Kidney epithelial cell (primary cell): ENCODE data around the gene PRLR. TPM values are rescaled to one million over a fixed set of nuclear protein-coding genes. Genes with fewer than 3 reads are reported as not detected.
A peak's percentile ranks its signal among the peaks of the same experiment; 100 is the strongest.

Experiments used
- DNase-seq: peaks from one replicate; pipeline ENCODE4 v3.0.0-alpha.2; 2010; ENCODE audit warnings: low read depth
- H3K27me3 ChIP-seq: 2 replicates; pipeline ENCODE4 v1.6.0; 2011; ENCODE audit warnings: low read length; ENCODE audit not compliant: control insufficient read depth, insufficient read depth
- H3K36me3 ChIP-seq: 2 replicates; pipeline ENCODE4 v1.5.1; 2011; ENCODE audit warnings: low read length; ENCODE audit not compliant: control insufficient read depth, insufficient read depth
- H3K4me3 ChIP-seq: 2 replicates; pipeline ENCODE4 v1.5.1; 2011; ENCODE audit warnings: low read depth, mild to moderate bottlenecking, control low read depth, low read length
- total RNA-seq: library from RNA; depleted of rRNA; stranded (reverse); fragments of >200 nt; gene quantifications from 2 replicates; pipeline ENCODE4 v1.2.3, GENCODE V29; 2015
- TF ChIP-seq, protein P1 (sequence below): IDR thresholded peaks from 2 replicates; pipeline ENCODE4 v1.5.1; 2011; ENCODE audit warnings: mild to moderate bottlenecking, moderate library complexity, low read length, control low read depth, inconsistent platforms; ENCODE audit not compliant: insufficient read depth, poor library complexity, severe bottlenecking

Gene PRLR
- total RNA-seq, 1 donor from 2014 or later: 3.8 TPM

DNA sequence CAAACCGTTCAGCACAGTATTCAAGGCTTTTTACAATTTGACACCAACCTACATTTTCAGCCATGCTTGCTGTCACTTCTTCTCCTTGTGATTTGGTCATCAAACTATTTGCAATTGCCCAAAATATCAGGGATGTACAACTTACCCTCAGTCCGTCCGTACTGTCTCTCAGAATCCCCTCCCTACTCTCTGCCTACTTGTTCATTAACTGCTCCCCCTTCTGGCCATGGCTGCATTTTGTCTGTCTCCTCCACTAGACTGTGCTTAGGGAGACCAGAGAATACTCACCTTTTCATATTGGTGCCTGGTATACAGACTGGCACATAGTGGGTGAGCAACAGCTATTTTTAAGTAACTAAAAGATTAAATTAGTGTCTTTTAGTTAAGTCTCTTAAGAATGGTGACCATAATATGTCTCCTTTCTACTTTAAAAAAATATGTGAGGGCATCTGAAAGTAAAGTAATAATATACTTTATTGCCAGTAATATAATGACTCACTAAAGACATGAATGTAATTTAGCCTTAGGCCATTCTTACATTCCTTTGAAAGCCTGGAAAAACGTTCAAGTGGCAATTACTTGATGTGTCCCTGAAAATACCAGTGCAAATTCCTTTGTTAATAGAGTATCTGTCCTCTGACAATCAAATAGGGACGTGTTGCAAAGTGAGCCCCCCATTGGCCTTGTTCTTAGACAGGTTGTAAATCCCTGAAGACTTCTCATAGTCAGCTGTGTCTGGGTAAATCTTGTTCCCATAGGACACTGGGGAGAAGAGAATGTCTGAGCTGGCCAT lies 27.8 kb downstream of the PRLR start:
- DNase-seq: no peak
- no peak overlapping the region for H3K4me3 ChIP-seq
- no peaks in the 10 kb centered on the region for H3K36me3 ChIP-seq
- no peaks in the 10 kb centered on the region for H3K27me3 ChIP-seq
- TF ChIP-seq, protein P1, sequence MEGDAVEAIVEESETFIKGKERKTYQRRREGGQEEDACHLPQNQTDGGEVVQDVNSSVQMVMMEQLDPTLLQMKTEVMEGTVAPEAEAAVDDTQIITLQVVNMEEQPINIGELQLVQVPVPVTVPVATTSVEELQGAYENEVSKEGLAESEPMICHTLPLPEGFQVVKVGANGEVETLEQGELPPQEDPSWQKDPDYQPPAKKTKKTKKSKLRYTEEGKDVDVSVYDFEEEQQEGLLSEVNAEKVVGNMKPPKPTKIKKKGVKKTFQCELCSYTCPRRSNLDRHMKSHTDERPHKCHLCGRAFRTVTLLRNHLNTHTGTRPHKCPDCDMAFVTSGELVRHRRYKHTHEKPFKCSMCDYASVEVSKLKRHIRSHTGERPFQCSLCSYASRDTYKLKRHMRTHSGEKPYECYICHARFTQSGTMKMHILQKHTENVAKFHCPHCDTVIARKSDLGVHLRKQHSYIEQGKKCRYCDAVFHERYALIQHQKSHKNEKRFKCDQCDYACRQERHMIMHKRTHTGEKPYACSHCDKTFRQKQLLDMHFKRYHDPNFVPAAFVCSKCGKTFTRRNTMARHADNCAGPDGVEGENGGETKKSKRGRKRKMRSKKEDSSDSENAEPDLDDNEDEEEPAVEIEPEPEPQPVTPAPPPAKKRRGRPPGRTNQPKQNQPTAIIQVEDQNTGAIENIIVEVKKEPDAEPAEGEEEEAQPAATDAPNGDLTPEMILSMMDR: peak; percentile 65

DNA sequence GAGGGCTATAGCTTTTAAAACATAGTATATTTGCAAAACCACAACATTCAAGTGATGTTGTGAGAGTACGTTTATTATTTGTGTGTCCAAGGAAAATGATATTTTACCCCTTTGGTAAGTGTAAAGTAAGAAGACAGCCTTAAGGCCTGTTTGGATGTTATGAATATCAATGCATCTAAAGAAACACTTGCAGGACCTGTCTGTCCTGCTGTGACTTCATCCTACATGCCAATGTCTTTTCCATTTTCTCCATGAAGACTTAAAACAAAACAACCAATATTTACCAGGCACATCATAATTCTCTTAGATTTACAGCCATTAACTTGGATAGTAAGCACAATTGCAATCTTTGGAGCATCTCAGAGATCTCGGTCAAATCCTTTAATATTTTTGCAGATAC lies 29.0 kb downstream of the PRLR start:
- TF ChIP-seq, protein P1: no peak
- no peaks in the 10 kb centered on the region for H3K36me3 ChIP-seq
- DNase-seq: no peak
- H3K4me3 ChIP-seq: no peak overlapping the region
- H3K27me3 ChIP-seq: no peaks in the 10 kb centered on the region

DNA sequence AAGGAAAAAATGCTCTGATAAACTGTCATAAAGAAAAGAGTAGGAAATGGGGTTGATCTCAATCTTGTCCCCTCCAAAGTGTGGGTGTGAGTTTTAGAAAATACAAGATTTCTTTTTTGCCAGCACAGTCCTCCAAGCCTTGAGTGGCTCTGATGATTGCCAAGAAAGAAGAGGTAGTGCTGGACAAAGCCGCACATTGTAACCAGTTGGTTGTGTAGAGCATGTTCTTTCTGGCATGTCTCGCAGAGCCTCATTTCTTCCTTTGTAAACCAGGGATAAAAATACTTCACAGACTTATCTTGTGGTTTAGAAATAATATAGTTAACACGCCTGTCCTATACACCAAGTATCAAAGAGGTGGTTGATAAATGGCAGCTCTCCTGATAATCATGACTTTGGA lies 30.4 kb downstream of the PRLR start:
- TF ChIP-seq, protein P1: no peak
- no peaks in the 10 kb centered on the region for H3K27me3 ChIP-seq

DNA sequence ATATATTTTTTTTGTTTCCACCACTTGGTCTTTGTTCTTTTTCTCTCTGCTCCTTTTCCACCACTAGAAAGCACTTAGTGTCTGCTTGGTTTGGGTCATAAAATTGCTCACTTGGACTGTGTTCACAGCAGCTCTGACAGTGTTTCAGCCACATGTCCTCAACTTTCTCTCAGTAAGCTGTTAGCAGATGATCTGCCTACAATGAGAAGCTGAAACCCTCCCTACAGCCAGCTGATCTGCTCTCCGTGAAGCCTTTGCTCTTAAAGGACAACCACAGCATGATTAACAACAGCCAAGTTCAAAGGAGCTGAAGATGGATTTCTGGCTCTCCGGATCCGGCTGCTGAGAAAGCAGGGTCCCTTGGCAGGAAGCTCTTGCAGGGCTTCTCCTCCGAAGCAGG lies 31.6 kb downstream of the PRLR start:
- DNase-seq: no peak
- no peaks in the 10 kb centered on the region for H3K36me3 ChIP-seq

More for the DNA sequence above, 30.4 kb downstream of the PRLR start:
- Histone ChIP-seq H3K4me3 (no peak overlapping the region), H3K36me3 (no peaks in the 10 kb centered on the region)
- DNase-seq: no peak

DNA sequence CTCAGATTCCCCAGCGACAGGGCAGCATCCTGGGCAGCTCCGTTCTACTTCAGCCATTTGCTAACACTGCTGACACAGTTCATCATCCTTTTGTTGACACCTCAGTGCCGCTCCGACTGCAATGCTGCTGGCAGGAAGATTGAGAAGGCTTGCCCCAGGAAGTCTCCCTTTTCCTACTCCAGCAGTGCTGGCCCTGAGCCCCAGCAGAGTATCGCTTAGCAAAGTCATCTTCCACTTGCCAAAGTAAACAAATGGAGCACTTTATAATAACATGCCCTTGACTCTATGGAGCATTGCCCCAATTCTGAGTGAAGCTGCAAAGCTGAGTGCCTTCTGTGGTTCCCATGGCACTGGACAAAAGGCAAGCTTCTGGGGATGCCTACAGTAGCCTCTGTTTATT lies 32.2 kb downstream of the PRLR start:
- no peaks in the 10 kb centered on the region for H3K36me3 ChIP-seq
- H3K27me3 ChIP-seq: no peaks in the 10 kb centered on the region
- no peak overlapping the region for H3K4me3 ChIP-seq
- DNase-seq: no peak
- TF ChIP-seq, protein P1: no peak

More for the DNA sequence above, 31.6 kb downstream of the PRLR start:
- no peak overlapping the region for H3K4me3 ChIP-seq
- no peaks in the 10 kb centered on the region for H3K27me3 ChIP-seq
- TF ChIP-seq, protein P1: no peak

DNA sequence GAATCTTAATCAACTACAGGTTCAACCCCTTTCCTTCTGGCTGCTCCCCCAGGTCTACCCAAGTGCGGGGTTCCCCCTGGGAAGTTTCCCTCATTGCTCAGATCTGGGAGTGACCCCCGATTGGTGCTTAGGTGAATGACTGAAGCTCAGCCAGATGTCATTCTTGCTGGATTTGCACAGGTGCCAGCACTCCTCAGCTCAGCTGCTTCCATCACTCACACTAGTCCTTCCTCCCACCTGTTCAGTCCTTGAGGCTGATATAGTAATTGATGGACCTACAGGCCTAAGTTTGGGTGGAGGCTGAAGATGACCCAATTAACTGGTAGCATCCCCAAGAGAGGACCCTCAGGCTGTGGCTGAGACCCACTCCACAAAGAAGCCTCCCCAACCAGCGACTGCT lies 32.9 kb downstream of the PRLR start:
- TF ChIP-seq, protein P1: no peak
- DNase-seq: no peak
- no peaks in the 10 kb centered on the region for H3K27me3 ChIP-seq
- no peaks in the 10 kb centered on the region for H3K36me3 ChIP-seq
- no peak overlapping the region for H3K4me3 ChIP-seq
